Suppressor macrophage treated with lipopolysaccharide for 4 hours (primary cell): ENCODE data around the gene FRMD4B.
"Not testable (repeated sequence)": the region's sequence is repeated elsewhere in the genome, so short reads cannot be mapped to it uniquely, and the experiment has no call there.

ENCODE experiments used
- DNase-seq: peaks from one replicate; pipeline ENCODE4 v3.0.0-alpha.2; 2020

Gene FRMD4B

DNA sequence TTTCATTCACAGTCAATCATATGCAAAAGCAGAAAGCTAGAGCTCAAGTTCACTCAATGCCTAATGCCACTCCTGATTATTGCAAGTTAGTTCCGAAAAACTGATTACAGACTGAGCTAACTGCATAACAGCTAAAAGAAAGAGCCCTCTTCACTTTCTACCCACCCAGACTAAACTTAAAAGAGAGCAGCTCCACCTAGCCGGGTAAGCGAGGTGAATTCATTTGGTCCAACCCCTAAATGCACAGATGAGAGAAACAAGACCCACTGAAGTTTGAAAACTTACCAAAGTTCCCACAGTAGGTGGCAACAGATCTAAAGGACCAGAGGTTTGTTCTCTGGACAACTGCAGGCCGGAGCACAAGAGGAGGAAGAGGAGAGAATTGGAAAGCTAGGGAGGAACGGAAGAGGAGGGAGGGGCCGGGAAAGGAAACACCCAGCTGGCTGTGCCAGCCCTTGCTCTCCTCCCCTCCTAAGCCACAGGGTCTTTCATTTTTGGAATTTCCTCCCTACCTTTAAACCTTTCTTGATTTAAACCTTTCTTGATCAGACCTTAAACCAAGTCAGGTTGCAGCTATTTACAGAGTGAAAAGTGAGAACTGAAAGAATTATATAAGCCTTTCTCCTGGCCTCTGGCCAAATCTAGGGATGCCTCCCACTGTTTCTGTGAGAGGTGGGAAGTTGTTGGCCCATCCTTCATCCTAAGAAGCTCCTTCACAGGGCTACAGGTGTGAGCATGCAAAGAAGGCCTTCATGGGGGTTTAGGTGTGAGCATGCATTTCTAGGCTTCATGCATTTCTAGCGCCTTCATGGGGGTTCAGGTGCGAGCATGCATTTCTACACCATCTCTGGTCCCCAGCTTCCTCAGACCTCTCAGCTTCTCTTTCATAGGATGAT, 148.8 kb downstream of the FRMD4B start:
- no peak for DNase-seq

DNA sequence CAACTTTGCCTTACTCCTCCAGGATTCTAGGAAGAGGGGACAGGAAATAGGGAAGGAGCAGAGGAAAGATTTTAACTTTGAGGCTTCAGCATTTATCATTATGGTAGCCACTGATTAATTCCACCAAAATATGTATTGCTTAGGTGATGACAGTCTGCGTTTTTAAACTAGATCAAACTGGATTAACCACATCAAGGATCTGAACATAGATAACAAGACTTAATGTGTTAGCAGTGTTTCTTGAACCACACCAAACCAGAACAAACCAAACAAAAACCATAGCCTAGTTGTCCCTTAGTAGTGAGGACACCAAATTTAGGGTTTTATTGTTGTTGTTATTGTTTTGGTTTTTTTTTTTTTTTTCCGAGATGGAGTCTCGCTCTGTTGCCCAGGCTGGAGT, 150.0 kb downstream of the FRMD4B start:
- DNase-seq: no peak

DNA sequence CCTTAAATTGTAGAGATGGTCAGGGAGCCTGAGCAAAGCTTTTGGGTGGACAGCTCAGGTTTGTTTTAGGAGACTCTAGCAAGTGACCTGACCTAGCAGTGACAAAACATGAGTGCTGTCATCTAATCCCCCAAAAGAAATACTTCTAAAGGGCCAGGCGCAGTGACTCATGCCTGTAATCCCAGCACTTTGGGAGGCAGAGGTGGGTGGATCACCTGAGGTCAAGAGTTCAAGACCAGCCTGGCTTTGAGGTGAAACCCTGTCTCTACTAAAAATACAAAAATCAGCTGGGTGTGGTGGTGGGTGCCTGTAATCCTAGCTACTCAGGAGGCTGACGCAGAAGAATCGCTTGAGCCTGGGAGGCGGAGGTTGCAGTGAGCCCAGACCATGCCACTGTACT, 150.7 kb downstream of the FRMD4B start:
- not testable (repeated sequence) for DNase-seq

DNA sequence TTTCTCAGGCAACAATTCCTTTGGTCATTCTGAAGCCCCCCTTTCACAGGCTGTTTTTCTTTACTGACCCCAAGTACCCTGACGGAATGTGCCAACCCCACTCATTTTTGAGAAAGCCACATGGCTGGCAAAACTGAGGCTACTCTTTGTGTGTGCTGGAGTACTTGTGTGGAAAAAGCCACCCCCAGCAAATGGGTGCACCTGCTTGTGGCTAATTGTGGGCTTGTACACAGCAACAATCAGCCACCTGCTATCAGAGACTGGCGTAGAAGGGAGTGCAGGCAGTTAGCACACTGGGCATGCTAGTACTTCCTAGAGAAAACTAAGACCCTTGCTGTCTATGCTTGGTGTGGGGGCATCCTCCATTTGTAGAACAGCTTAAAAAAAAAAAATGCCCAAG, 153.4 kb downstream of the FRMD4B start:
- DNase-seq: no peak

DNA sequence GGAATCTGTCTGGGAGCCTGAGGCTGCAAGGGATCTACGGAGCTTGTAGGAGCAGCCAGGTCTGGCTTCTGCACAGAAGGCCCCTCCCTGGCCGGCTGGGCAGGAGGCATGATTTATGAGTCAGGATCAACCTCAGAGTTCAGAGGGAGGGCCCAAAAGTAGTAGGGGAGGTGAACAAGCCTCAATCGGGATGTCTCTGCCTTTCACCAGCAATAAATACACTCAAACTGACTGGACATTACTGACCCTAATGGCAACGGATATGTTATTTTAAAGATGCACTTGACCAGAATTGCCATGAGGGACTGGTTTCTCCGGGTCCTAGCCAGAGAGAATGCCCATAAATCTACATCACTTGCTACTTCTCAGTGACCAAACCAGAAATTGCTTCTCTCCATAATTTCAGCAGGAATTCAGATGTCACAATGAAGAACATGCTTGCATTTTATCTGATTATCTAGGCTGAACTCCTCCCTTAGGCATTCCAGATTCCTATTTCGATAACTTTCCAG, 153.9 kb downstream of the FRMD4B start:
- DNase-seq: no peak

DNA sequence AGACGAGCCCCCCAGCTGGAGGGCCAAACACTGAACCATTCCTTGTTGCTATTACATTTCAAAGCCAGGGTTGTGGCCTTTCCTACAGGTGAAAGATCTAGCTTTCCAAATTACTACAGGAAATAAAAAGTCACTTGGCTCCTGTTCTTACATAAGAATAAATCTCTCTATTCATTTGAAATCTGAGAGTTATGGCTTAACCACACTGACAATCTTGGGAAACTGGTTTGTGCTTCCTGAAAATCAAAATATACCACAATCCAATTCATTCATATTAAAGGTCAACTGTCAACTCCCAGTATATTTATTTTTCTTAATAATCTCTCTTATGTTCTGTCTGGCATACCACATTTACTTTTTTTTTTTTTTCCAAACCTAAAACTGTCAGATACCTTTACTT, 159.8 kb downstream of the FRMD4B start:
- no peak for DNase-seq

DNA sequence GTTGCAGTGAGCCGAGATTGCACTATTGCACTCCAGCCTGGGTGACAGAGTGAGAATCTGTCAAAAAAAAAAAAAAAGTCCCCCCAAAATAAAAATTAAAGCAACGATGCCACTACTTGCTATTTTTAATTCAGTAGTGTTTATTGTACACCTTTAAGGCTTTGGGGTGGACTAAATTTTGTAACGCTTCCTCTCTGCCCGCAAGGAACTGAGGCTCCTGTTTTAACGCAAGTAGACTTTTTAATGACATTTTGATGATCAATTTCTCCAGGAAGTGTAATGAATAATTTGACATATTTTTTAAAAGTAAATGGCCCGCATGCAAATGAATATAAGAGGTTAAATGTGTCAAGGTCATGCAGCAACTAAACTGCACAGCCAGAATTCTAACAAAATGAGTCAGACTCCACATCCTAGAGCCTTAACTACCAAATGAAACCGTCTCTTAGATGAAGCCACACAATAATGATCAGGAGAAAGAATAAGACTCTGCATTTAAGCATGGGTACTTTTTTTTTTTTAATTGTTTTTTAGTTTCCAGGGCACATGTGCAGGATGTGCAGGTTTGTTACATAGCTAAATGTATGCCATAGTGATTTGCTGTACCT, 166.7 kb downstream of the FRMD4B start:
- no peak for DNase-seq

DNA sequence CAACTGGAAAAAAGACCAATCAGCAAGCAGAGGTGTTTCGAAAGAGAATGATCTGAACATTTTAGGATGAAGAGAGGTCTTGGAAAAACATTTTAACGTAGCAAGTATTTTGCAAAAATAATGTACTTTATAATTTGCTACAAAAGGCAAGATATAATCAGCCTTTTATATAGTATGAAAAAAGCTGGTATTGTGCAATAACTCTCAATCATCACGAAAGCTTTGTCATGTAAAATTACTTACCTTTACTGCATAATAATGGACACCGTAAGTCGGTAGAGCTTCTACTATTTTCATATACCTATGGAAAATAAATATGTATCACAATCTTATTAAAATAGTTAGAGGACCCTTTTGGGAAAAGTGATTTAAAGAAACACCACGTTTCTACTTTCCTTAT, 167.8 kb downstream of the FRMD4B start:
- DNase-seq: no peak

DNA sequence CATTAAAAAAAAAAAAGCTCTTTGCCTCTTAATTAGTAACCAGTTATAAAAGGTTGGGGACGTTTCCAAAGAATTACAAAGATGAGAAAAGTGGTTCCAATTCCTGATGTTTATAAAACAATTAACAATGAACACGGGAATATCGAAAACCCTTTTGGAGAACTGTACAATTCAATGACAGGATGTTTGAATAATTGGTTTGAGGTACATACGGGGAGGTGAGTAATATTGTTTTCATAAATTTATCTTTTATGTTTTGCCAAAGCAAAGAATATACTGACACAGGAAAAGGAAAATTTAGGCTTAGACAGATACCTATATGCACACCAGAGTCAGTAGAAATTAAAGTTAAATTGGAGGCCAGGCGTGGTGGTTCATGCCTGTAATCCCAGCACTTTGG, 168.9 kb downstream of the FRMD4B start:
- DNase-seq: no peak

DNA sequence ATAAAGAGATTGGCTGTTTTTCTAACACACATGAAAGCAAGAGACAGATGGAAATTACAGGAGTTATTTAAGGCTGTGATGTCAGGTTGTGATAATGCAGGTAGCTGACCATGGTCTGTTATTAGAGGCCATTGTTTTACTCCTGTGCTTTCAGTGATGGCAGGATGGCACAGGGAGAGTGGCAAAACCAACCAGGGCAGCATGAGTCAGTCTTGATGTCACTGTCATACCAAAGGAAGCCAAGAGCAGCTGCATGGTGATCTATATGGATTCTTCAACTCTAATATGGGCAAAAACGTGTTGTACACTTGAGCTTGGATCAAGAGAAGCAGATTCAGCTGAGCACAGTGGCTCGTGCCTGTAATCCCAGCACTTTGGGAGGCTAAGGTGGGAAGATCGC, 171.6 kb downstream of the FRMD4B start:
- no peak for DNase-seq

DNA sequence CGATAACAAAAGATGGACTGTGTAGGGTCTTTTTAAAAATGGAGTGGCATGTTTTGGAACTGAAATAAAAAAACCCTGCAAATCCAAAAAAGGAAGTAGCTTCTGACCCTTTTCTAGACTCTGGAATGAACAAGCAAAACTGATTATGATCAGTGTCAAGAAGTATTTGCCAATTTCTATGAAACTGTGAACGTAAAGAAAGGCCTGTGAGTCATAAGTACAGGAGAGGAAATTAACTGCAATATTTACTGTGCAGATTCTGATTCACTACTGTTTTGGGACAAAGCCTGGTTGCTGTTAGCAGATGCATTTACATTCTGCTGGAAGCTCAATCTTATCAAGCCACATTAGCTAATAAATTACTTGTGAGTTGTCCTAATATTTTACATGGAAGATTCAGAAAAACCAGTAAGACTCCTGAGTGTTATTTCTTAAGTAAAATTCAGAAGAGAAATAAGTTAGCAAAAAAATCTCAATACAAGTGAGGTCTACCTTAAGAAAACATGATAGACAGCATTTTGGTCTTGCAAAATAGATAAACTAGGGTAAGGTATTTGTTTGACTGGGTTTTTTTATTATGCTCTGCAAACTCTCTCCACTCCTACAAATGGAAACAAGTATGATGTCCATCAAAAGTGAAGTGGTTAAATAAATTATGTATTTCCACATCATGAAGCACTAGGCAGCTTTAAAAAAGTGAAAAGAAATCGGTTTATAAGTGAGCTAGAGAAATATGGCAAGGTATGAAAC, 173.3 kb downstream of the FRMD4B start:
- peak; percentile 83 for DNase-seq

DNA sequence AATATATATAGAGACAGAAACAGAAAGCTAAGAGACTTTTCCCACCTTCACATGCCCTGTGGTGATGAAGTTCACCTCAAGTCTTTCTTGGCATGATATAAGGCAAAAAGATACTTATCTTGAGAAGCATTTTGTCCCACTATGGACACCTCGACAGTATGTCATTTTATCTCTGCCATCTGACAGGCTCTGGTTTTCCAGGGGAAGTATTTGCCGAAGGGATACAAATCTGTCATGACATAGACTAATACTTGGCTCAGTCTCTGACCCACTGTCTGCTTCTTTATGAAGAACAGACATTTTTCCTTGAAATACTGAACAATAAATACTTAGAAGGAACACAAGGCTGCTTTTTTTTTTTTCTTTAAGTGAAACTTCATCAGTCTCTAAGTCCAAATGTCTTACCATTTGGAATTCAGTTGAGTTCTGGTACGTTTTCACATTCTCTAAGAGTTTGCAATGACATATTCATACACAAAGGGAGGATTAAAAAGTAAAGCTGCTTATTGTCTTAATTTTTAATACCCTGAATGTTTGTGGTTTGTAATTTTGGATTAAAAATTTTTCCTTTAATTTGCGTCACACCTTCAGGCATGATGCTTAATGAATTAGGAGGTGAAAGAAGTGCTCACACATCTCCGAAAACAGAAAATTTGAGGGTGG, 175.7 kb downstream of the FRMD4B start:
- DNase-seq: no peak

DNA sequence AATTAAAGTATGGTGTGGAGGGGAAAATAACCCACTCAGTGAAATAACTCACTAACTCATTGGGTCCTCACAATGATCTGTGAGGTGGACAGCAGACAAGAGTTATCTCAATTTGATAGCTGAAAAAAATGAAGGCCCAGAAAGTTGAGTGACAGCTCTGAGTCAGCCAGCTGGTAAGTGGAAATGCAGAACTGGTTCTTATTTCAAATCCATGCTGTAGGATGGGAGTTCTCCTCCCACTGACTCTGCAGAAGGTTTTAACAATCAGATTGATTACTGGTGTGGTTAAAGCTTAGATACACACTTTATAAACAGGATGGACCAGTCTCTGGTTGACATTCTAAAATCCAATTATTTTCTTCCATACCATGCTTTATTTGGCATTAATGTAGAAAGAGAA, 176.5 kb downstream of the FRMD4B start:
- peak; percentile 36 for DNase-seq

DNA sequence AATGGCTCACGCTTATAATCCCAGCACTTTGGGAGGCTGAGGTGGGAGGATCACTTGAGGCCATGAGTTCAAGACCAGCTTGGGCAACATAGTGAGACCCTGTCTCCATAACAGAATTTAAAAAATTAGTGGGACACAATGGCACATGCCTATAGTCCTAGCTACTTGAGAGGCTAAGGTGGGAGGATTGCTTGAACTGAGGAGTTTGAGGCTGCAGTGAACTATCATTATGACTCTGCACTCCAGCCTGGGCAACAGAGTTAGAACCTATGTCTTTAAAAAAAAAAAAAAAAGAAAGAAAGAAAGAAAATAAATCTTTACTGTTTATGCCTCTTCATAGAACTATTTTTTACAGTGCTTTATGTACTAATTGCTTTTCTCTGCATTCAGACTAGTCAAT, 178.9 kb downstream of the FRMD4B start:
- DNase-seq: no peak

DNA sequence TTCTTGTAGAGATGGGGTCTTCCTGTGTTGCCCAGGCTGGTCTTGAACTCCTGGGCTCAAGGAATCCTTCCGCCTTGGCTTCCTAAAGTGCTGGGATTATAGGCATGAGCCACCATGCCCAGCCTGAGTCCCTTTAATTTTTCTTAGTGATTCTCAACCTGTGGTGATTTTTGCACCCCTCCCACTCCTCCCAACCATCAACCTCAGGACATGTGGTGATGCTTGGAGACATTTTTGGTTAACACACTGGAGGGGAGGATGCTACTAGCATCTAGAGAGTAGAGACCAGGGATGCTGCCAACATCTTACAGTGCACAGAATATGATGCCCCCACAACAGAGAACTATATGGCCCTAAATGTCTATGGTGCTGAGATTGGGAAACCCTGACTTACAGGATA, 180.5 kb downstream of the FRMD4B start:
- DNase-seq: no peak

DNA sequence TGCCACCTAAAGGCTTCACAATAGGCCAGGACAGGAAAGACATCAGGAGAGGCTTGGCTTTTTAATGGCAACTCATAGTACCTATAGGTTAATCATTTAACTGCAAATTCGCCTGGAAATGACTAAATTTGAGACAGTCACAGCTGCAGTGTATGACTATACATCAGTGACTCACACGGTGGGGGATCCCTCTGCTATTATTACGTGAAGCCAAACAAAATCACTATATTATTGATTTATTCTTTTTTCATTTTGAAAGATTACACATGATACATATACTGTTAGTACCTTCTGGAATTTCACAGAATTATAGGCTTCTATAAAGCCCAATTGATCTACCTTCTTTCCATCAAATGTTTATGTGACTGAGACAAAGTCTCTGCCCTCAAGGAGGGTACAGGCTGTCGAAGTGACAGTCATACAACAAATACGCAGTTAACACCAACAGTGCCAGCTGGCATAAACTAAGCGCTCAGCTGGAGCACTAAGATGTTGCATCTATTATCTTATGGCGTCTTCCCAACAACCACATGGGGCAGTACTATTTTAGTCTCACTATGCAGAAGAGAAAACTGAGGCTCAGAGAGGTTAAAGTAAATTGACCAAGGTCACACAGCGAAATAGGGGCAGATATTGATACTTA, 181.5 kb downstream of the FRMD4B start:
- no peak for DNase-seq

DNA sequence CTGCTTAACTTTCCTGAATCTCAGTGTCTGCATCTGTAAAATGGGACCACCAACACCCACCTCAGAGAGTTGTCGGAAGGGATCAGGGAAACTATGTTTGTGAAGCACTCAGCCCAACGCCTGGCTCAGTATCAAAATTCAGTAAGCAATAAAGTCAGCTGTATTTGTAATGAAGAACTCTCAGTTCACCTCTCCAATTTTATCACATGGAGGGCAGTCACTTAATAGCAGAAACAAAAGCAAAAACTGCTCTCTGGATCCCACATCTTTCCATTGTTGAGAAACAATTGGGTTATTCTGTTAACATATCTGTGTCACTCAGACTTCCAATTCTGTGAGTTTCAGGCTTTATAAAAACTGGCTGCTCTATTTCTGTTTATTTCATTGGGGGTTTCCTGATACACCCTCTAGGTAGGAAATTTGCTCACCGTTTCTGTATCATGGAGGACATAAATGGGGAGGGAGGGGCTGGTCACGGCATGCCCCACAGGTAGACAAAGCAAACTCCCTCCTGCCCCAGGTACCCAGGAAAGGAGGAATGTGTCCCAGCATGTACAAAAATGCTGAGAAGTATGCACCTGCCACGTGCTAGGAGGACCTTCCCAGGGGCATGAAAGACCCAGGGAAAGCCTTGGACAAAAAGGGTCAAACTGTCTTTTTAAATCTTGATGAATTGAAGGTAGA, 182.1 kb downstream of the FRMD4B start:
- DNase-seq: no peak

DNA sequence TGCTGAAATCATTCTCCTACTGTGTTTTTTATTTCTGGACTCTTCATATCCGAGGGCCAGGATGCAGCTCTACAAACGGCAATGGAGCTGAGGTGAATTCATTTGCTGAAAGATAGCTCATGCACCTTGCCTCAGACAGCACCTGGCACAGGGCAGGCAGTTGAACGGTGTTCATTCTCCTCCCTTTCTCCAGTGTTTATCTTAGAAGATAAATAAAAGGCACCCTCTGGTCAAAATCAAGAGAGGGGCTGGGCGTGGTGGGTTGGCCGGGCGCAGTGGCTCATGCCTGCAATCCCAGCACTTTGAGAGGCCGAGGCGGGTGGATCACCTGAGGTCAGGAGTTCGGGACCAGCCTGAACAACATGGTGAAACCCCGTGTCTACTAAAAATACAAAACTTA, 184.2 kb downstream of the FRMD4B start:
- DNase-seq: no peak

DNA sequence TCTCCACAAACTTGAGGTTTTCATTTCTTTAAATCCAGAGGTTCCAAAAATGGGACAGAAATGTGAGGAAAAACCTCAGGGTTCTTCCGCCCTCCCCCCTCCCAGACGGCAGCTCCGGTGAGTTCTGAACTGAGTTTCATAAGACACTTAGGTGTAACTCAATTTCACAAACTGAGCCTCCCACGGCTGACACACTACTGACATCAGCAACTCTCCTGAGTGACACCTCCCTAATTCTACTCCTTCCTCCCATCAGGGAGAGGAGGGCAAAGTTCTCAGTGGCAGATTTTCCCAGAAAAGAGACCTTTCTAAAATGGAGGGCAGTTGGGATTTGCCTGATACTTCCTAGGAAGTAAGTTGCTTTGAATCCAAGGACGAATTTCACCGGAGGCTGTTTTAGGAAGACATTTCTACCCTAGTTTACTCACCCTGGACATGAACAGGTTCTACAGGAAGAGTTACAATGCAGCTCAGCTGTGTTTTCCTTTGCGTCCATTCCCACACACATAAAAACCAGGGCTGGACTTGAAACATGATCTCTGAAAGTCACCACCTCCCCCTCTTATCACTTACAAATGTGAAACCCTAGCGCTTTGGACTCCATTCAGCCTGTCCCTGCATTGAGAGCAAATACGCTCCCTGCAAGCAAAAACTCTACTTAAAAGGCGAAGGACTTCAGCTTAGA, 185.4 kb downstream of the FRMD4B start:
- no peak for DNase-seq

DNA sequence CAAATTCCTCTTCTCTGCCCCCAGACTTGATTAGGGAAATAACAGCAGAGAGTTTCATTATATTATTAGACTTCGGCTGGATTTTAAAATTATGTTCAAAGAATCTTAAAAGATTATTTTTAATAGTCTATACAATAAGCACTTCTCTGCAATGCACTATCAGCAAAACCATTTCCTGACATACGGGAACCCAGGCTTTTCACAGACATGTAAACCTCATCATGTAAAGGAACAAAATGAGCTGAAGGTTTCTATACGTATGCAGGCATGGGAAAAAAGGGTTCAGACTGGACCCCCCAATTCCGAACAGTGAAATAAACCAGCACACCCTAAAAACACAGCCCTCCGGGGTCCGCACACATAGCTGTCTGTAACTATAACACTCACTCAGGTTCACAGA, 185.9 kb downstream of the FRMD4B start:
- no peak for DNase-seq

DNA sequence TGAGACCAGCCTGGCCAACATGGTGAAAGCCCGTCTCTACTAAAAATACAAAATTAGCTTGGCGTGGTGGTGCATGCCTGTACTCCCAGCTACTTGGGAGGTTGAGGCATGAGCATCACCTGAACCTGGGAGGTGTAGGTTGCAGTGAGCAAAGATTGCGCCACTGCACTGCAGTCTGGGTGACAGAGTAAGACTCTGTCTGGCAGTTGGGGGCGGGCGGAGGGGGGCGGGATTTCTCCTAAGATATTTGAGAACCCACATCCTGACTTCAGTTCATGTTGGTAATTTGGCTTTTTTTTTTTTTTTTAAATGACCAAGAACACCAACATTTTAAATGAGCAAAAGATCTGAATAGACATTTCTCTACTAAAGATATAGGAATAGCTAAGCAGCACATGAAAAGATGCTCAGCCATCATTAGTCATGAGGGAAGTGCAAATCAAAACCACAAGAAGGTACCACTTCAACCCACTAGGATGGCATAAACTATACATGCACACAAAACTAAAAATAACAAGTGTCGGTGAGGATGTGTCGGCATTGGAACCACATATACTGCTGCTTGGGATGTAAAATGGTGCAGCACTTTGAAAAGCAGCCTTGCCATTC, 187.9 kb downstream of the FRMD4B start:
- no peak for DNase-seq
